Measurements from ENCODE around the gene MSI2.

MSI2 gene

DNA sequence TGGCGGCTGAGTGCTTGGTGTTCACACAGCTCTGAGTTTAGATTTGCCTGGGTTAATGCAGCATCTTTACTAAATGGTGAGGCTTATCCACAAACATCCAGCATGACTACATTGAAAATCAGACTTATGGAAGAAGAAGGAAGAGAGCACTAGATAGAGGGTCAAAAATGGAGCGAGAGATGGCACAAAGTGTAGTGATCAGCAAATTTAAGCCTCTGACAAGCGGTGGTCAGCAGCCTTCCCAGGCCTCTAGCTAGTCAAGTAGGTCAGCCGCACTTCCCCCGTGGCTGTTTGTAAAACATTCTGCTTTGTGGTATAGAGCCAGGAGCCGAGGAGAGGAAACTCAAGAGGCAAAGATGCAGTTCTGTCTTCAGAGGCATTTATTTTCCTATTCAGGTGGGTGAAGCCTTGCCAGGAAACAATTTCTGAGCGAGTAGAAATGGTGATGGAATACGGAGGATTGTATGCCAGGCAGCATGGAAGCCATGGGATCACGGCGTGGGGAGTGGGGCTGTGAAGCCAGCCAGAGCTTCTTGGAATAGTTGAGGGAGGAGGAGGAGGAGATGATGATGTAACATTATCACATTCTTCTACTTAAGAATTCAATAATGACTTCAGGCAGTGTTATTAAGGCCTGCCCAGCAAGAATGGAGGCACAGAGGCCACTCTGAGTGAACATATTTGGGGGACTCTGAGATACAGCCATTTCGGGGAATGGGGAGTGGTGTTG, 118.9 kb downstream of the MSI2 start:
- H3K4me1 ChIP-seq (ENCODE audit: control insufficient read depth, insufficient read depth, low read length): peaks cover 18% of the 10 kb centered on the region
- H3K27me3 ChIP-seq (ENCODE audit: control insufficient read depth, insufficient read depth, low read length): no peaks in the 10 kb centered on the region
- no peak overlapping the region for H3K4me3 ChIP-seq (ENCODE audit: low read length)
- H3K9me3 ChIP-seq (ENCODE audit: control insufficient read depth, low read length): no peaks in the 10 kb centered on the region
- H3K9ac ChIP-seq (ENCODE audit: low read length): no peak overlapping the region
- no peaks in the 10 kb centered on the region for H3K36me3 ChIP-seq (ENCODE audit: control insufficient read depth, insufficient read depth, low read length)

DNA sequence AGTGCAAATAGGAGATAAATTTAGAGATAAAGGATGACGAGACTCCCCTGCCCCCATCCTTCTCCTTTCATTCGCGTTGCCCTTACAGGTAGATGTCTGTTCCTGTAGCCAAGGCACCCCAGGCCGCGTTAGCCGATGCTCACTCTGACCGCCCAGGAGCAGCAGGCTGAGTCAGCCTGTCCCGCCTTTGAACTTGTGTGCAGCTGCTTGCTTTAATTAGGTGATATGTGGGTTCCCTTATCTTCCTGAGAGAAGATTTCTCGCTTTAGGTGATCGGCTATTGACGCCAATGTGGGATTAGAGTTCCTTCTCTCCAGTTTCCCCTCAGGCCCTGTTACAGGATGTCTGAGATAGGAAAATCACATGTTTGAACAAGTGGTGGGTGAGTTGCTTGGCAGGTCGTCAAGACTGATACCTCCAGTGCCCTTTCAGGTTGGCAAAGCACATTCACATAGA, 119.5 kb downstream of the MSI2 start:
- H3K4me3 ChIP-seq (ENCODE audit: low read length): no peak overlapping the region
- H3K36me3 ChIP-seq (ENCODE audit: control insufficient read depth, insufficient read depth, low read length): no peaks in the 10 kb centered on the region
- H3K9ac ChIP-seq (ENCODE audit: low read length): no peak overlapping the region
- no peaks in the 10 kb centered on the region for H3K27me3 ChIP-seq (ENCODE audit: control insufficient read depth, insufficient read depth, low read length)
- peaks cover 13% of the 10 kb centered on the region for H3K4me1 ChIP-seq (ENCODE audit: control insufficient read depth, insufficient read depth, low read length)
- H3K9me3 ChIP-seq (ENCODE audit: control insufficient read depth, low read length): no peaks in the 10 kb centered on the region

DNA sequence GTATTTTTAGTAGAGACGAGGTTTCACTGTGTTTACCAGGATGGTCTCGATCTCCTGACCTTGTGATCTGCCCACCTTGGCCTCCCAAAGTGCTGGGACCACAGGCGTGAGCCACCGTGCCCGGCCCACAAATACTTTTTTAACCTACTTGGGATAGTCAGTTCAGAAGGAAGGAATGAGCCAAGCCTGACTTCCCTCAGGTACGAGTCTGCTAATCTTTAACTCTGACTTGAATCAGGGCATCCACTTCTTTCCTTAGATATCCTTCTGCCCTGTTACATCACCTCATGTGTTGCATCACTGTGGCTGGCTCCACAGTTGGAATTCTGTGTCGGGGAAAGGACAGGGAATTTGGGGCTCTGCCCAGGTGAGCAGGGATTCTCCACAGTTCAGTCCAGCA, 120.8 kb downstream of the MSI2 start:
- H3K27me3 ChIP-seq (ENCODE audit: control insufficient read depth, insufficient read depth, low read length): no peaks in the 10 kb centered on the region
- H3K4me3 ChIP-seq (ENCODE audit: low read length): no peak overlapping the region
- no peaks in the 10 kb centered on the region for H3K9me3 ChIP-seq (ENCODE audit: control insufficient read depth, low read length)
- H3K4me1 ChIP-seq (ENCODE audit: control insufficient read depth, insufficient read depth, low read length): peaks cover 11% of the 10 kb centered on the region
- H3K36me3 ChIP-seq (ENCODE audit: control insufficient read depth, insufficient read depth, low read length): no peaks in the 10 kb centered on the region
- no peak overlapping the region for H3K9ac ChIP-seq (ENCODE audit: low read length)

DNA sequence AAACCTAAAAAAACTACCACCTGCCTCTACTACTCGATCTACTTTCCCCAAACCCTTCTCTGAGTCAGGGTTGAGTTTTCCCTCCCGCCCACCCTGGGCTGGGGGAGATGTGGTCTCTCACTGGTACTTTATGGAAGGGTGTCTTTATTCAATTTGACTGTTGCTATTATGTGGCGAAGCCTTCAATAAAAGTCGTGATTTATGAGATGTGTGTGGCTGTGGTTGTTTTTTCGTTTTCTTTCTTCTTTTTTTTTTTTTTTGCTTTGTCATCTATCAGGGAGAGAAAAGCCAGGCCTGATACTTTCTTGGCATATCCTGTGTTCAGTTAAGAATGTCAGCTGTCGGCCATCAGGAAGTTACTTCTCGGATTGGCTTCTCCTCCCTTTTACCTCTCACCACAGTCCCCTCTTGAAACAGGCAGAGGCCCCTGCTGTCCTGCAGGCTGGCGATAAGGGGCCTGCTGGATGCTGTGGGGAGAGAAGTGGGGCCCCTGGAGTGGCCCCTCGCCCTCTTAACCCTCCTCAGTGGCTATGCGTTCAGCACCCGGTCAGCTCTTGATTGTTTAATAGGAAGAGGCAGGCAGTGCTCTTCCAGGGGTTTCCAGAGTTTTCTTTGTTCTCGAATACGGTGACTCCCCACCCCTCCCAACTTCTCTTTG, 123.0 kb downstream of the MSI2 start:
- H3K9me3 ChIP-seq (ENCODE audit: control insufficient read depth, low read length): no peaks in the 10 kb centered on the region
- no peaks in the 10 kb centered on the region for H3K27me3 ChIP-seq (ENCODE audit: control insufficient read depth, insufficient read depth, low read length)
- no peak overlapping the region for H3K4me3 ChIP-seq (ENCODE audit: low read length)
- H3K36me3 ChIP-seq (ENCODE audit: control insufficient read depth, insufficient read depth, low read length): no peaks in the 10 kb centered on the region
- no peak overlapping the region for H3K9ac ChIP-seq (ENCODE audit: low read length)
- peaks cover 8% of the 10 kb centered on the region for H3K4me1 ChIP-seq (ENCODE audit: control insufficient read depth, insufficient read depth, low read length)

DNA sequence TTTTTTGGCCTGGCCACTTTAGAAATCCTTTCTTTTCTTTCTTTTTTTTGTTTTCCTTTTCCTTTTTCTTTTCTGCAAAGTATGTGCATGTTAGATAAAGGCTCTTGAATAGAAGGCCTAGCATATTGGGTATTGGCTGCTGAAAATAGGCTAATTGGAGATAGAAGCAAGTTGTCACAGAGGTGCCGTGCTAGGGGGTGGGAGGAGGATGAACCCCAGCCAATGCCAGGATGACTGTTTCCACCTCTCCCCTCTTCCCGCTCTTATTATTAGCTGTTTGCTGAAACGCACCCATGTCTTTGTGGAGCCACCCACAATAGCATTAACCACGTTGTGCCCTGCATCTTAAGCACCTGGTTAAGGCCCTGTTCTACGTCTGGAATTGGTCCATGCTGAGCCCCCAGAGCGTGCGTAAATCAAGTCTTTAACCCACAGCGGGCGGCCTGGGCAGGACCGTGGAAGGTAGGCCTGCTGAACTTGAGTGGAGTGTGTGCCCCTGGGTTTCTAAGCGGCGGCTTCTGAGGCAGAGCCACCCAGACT, 123.6 kb downstream of the MSI2 start:
- Histone ChIP-seq H3K27me3 (ENCODE audit: control insufficient read depth, insufficient read depth, low read length) (no peaks in the 10 kb centered on the region), H3K9ac (ENCODE audit: low read length) (no peak overlapping the region), H3K4me3 (ENCODE audit: low read length) (no peak overlapping the region), H3K9me3 (ENCODE audit: control insufficient read depth, low read length) (no peaks in the 10 kb centered on the region), H3K36me3 (ENCODE audit: control insufficient read depth, insufficient read depth, low read length) (no peaks in the 10 kb centered on the region), H3K4me1 (ENCODE audit: control insufficient read depth, insufficient read depth, low read length) (peaks cover 8% of the 10 kb centered on the region)

DNA sequence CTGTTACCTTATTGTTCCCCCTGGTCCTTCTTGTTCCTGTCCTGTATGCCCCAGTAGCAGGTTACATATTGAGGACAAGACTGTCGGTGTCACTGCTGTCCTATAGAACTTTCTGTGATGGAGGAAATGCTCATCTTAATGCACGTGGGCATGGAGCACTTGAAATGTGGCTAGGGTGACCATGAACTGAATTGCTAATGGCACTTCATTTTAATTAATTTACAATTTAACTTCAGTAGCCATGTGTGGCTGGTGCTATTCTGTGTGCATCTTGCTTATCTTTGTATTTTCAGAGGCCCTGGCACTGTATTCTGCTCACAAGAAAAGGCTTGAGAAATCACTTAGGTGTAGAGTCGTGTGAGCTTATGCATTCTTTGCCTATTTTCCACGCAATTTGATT, 125.2 kb downstream of the MSI2 start:
- Histone ChIP-seq H3K9ac (ENCODE audit: low read length) (no peak overlapping the region), H3K4me1 (ENCODE audit: control insufficient read depth, insufficient read depth, low read length) (no peaks in the 10 kb centered on the region)

DNA sequence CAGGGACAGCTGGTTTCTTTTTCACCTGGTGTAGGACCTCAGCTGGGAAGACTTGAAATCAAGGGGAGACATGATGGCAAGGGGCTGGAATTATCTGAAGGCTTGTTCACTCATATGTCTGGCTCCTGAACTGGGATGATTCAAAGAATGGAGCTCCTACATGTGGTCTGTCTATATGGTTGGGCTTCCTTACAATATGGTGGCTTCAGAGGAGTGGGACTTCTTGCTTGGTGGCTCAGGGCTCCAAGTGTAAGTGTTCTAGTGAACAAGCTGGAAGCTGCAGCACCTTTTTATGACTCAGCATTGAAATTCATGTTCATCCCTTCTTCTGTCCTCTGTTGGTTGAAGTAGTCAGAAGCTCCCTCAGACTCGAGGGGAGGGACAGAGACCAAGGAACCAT, 127.9 kb downstream of the MSI2 start:
- Histone ChIP-seq H3K4me1 (ENCODE audit: control insufficient read depth, insufficient read depth, low read length) (no peaks in the 10 kb centered on the region), H3K9ac (ENCODE audit: low read length) (no peak overlapping the region), H3K27me3 (ENCODE audit: control insufficient read depth, insufficient read depth, low read length) (no peaks in the 10 kb centered on the region), H3K9me3 (ENCODE audit: control insufficient read depth, low read length) (no peaks in the 10 kb centered on the region), H3K4me3 (ENCODE audit: low read length) (no peak overlapping the region), H3K36me3 (ENCODE audit: control insufficient read depth, insufficient read depth, low read length) (no peaks in the 10 kb centered on the region)

More for the DNA sequence above, 125.2 kb downstream of the MSI2 start:
- Histone ChIP-seq H3K4me3 (ENCODE audit: low read length) (no peak overlapping the region), H3K27me3 (ENCODE audit: control insufficient read depth, insufficient read depth, low read length) (no peaks in the 10 kb centered on the region), H3K9me3 (ENCODE audit: control insufficient read depth, low read length) (no peaks in the 10 kb centered on the region), H3K36me3 (ENCODE audit: control insufficient read depth, insufficient read depth, low read length) (no peaks in the 10 kb centered on the region)

DNA sequence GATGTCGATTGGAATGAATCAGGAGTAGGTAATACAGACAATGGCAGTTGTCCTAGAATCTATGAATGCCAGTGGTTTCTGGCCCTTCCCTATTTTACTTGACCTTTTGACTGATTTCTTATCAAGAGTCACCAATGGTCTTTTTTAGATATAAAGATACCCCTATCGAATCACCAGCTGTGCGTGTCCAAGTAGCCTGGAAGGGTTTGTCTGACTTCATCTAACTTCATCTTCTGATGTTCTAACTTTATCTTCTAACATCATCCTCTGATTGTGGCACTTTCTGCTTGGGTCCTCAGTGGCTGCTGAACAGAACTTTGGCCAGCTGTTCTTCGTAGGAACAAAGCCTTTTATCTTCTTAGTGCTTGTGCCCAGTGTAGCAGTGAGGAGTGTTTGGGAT, 129.7 kb downstream of the MSI2 start:
- H3K36me3 ChIP-seq (ENCODE audit: control insufficient read depth, insufficient read depth, low read length): no peaks in the 10 kb centered on the region
- H3K27me3 ChIP-seq (ENCODE audit: control insufficient read depth, insufficient read depth, low read length): no peaks in the 10 kb centered on the region
- H3K4me3 ChIP-seq (ENCODE audit: low read length): no peak overlapping the region
- H3K9ac ChIP-seq (ENCODE audit: low read length): no peak overlapping the region
- H3K4me1 ChIP-seq (ENCODE audit: control insufficient read depth, insufficient read depth, low read length): no peaks in the 10 kb centered on the region
- H3K9me3 ChIP-seq (ENCODE audit: control insufficient read depth, low read length): no peaks in the 10 kb centered on the region

DNA sequence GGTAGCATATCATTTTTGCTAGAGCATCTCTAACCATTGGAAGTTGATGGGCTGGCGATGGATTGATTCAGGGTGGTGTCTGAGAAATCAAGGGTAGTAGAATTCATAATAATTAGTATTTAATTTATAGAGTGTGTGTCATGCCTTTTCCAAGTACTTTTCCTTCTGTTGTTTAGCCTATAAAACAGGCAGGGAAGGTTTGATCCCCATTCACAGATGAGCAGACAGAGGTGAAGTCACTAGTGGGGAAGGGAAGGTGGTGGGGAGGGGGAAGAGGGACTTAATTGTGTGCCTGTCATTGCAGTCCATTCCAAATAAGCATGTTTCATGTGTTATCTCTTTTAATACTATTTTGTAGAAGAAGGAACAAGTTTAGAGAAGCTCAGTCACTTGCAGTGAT, 131.3 kb downstream of the MSI2 start:
- H3K4me1 ChIP-seq (ENCODE audit: control insufficient read depth, insufficient read depth, low read length): no peaks in the 10 kb centered on the region
- no peaks in the 10 kb centered on the region for H3K9me3 ChIP-seq (ENCODE audit: control insufficient read depth, low read length)
- no peaks in the 10 kb centered on the region for H3K27me3 ChIP-seq (ENCODE audit: control insufficient read depth, insufficient read depth, low read length)
- no peaks in the 10 kb centered on the region for H3K36me3 ChIP-seq (ENCODE audit: control insufficient read depth, insufficient read depth, low read length)
- H3K4me3 ChIP-seq (ENCODE audit: low read length): no peak overlapping the region
- H3K9ac ChIP-seq (ENCODE audit: low read length): no peak overlapping the region

DNA sequence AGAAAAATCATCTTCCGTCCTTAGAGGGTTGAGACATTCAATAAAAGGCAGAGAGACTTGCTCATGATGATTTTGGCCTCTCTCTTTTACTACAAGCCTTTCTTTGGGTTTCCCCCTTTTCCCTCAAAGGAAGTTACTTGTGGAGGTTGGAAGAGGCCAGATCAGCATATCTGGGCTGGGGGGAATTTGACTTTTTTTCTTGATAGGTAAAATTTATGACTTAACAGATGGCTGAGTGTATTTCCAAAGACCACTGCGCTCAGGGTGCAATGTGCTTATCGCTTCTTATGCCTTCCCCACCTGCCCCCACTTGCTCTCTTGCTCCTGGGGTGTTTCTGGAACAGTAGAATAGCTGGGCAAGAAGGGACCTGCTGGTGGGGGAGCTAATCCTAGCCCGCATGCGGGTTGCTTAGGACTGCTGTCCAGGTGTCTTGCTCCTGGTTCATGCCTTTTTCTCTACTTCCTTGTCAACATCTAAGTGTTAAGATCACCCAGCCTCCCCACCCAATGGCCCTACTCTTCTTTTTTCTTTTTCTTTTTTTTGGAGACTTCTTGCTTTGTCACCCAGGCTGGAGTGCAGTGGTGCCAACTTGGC, 131.9 kb downstream of the MSI2 start:
- H3K9ac ChIP-seq (ENCODE audit: low read length): no peak overlapping the region
- no peaks in the 10 kb centered on the region for H3K27me3 ChIP-seq (ENCODE audit: control insufficient read depth, insufficient read depth, low read length)
- no peaks in the 10 kb centered on the region for H3K36me3 ChIP-seq (ENCODE audit: control insufficient read depth, insufficient read depth, low read length)
- no peak overlapping the region for H3K4me3 ChIP-seq (ENCODE audit: low read length)
- no peaks in the 10 kb centered on the region for H3K4me1 ChIP-seq (ENCODE audit: control insufficient read depth, insufficient read depth, low read length)
- H3K9me3 ChIP-seq (ENCODE audit: control insufficient read depth, low read length): no peaks in the 10 kb centered on the region

DNA sequence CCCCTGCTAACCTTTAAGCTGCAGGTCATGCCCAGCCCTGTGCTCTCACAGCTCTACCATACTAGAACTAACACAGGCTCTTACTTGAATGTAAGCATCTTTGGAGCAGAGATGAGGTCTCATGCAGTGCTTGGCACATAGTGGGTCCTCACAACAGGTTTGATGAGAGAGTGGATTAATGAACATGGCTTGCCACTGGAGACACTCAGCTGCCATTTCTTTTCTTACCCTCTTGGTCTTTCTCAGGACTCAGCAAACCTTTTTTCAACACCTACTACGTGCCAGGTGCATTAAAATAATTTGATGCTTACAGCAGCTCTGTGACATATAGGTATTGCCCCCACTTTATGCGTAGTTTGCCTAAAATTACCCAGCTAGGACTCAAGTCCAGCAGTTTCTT, 133.2 kb downstream of the MSI2 start:
- H3K36me3 ChIP-seq (ENCODE audit: control insufficient read depth, insufficient read depth, low read length): no peaks in the 10 kb centered on the region
- no peaks in the 10 kb centered on the region for H3K9me3 ChIP-seq (ENCODE audit: control insufficient read depth, low read length)
- H3K4me1 ChIP-seq (ENCODE audit: control insufficient read depth, insufficient read depth, low read length): no peaks in the 10 kb centered on the region
- no peak overlapping the region for H3K4me3 ChIP-seq (ENCODE audit: low read length)
- no peaks in the 10 kb centered on the region for H3K27me3 ChIP-seq (ENCODE audit: control insufficient read depth, insufficient read depth, low read length)
- no peak overlapping the region for H3K9ac ChIP-seq (ENCODE audit: low read length)
